ENCODE measurements around the gene KRTAP24-1.

KRTAP24-1 gene

GRCh38 chr21:30234050-30234449, 48.7 kb downstream of the KRTAP24-1 start:
- no peak for DNase-seq

GRCh38 chr21:30233228-30234020, 49.3 kb downstream of the KRTAP24-1 start:
- no peak for DNase-seq

GRCh38 chr21:30232011-30232410, 50.7 kb downstream of the KRTAP24-1 start:
- no peak for DNase-seq

Data from NK-92 treated with Interleukin-12 subunit alpha and Interleukin-12 subunit beta, amount 100 ng/mL, for 24 hours (cell line).